ENCODE measurements around the gene RGPD8.
"Not testable (repeated sequence)": the region's sequence is repeated elsewhere in the genome, so short reads cannot be mapped to it uniquely, and the experiment has no call there.

The RGPD8 gene

DNA sequence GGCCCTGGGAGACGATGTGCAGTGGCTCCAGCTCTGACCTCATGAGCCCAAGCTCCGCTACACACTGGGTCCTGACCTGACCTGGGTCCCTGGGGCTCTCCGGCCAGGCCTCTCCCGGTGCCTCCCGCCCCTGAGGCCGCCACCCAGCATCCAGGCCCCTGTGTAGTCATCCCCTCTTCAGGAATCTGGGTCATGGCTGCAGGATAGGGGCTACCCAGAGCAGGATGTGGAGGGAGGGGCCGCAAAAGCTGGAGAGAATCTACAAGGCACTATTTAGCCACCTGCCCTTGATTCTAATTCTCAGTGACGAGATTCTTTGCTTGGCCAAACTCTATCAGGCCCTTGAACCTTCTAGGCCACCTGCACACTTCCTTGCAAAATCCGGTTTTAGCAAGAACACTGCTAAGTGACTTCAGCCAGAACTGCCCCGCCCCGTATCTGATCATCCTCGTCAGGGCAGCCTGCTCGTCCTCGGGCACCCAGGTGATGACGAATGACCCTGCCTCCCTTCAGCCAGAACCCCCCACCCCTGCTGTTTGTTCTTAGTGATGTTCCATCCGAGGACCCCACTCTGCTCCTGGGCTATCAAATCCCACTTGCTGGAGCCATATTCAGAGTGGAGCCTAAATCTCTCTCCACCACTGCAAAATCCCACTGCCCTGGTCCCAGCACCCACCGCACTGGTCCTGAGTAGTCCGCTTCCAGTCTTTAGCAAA lies 2.4 kb upstream of the RGPD8 start:
- not testable (repeated sequence) for DNase-seq (ENCODE audit: low read depth in 2 of 2)

DNA sequence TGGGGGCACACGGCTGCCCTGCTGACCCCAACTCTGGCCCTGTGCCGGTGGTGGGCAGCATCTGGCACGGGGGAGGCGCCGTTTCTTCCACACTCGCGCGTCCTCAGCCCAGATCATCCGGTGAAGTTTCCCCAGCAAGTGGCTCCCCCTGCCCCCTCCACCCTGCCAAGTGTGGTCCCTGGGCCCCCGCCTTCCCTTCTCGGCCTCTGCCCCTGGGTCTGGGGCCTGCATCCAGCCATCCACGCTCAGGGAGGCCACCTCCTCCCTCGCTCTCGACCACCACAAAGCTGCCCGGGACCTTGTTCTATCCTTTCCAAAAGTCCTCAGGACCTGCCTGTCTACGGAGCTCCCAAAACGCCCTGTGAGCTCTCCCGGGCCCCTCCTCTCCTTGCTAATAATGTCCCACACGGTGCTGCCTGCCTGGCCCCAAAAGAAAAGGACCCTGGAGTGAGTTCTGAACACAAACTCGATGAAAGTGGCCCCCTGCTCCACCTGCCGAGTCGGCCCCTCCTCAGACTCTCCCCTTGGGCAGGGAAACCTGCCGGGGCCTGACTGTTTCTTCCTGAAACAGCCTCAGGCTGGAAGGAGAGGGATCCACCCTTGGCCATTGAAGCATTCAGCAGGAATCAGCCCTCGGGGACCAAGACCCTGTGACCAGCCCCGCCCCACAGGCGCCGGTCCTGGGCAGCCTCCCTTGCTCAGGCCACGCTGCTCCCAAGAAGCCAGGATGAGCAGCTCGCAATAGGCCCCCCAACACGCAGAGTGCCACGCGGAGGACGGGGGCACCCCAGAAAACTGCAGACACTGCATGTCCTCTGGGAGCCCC lies 1.7 kb upstream of the RGPD8 start:
- DNase-seq (ENCODE audit: low read depth in 2 of 2), result not testable (repeated sequence)

DNA sequence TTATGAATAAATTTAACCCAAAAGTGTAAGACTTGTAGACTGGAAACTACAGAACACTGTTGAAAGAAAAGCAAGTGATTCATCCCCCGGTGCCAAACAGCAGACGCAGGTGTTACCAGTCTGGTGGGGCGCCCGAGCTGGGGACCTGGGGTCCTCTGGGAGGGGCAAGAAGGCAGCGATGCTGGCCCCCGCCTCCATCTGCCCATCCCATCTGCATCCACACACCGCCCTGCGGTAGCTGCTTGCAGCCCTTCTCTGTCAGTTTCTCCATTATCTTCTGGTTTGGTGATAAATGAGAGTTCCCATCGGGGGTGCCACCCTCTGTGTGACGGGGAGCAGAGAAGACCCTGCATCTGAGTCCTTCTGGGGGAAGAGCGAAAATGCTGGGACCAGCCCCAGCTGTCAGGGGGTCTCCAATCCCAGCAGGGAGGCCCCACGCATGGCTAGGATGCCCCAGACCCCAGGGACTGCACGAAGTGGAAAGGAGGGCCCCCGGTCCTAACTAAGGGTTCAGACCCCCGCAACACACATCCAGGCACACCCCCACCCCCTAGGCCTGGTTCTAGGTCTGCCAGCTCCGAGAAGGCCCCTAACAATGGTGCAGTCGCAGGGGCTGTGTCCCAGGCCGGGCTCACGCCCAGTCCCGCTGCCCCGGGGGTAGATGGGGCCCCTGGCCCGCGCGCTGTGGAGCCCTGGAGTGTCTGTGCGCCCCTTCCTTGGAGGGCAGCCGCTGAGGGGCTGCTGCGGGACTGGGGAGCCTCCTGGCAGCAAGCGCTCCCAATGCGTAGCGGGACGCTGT lies 686 bp upstream of the RGPD8 start:
- DNase-seq (ENCODE audit: low read depth in 2 of 2), result no peak

DNA sequence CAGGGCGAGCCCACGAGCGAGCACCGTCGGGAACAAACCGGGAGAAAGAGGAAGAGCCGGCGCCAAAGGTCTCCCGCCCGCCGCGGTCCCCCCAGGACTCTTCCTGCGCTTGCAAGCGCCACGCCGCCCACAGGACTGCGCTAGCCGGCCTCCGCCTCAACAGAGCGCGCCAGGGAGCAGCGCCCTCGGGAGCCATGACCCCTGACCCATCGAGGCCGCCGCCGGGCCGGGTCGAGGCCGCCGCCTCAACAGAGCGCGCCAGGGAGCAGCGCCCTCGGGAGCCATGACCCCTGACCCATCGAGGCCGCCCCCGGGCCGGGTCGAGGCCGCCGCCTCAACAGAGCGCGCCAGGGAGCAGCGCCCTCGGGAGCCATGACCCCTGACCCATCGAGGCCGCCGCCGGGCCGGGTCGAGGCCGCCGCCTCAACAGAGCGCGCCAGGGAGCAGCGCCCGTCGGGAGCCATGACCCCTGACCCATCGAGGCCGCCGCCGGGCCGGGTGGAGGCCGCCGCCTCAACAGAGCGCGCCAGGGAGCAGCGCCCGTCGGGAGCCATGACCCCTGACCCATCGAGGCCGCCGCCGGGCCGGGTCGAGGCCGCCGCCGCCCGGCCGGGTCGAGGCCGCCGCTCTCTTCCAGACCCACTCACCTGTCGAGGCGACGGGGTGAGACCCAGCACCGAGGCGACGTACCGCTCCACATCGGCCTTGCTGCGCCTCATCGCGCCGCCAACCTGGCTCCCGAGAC lies 538 bp downstream of the RGPD8 start:
- not testable (repeated sequence) for DNase-seq (ENCODE audit: low read depth in 2 of 2)

DNA sequence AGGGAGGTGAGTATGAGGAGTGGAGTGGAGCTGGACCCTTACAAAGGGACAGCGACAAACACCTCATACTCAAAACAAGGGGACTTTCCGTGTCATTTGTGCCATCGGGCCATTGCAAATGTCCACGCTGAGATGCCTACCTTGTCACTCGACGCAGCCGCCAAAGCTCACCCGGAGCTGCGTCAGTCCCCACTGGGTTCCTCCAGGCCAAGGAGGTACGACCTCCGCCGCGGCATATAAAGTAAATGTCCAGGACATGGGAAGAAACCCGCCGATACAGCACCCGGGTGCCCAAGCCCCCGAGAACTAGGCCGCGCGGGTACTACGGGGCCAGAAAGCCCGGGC lies 1.1 kb downstream of the RGPD8 start:
- DNase-seq (ENCODE audit: low read depth in 2 of 2), result not testable (repeated sequence)

DNA sequence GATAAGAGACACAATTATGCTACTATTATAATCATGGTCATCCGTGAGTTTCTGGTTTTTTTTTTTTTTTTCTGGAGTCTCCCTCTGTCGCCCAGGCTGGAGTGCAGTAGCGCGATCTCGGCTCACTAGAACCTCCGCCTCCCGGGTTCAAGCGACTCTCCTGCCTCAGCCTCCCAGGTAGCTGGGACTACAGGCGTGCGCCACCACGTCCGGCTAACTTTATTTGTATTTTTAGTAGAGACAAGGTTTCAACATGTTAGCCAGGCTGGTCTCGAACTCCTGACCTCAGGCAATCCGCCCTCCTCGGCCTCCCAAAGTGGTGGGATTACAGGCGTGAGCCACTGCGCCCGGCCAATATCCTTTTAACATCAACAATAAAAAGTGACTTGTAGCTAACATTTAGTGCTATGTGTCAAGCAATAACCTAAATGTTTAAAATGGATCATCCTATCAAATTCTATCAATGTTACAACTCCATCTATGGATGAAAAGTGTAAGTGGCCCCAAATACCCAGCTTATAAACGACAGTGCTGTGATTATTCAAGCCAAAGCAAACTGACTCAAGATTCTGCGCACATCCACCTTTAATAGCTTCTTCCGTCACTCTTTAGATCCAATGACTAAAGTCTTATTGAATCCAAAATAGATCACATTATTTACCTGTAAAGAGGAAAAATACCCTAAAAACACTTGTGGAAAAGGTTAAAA lies 1.7 kb downstream of the RGPD8 start:
- DNase-seq (ENCODE audit: low read depth in 2 of 2), result not testable (repeated sequence)

DNA sequence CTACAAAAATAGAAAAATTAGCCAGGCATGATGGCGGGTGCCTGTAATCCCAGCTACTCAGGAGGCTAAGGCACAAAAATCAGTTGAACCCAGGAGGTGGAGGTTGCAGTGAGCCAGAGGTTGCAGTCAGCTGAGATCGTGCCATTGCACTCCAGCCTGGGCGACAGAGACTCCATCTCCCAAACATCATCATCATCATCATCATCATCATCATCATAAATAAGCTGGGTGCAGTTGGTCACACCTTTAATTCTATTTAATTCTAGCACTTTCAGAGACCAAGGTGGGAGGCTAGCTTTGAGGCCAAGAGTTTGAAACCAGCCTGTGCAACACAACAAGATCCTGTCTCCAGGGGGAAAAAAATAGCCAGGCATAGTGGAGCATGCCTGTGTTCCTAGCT lies 8.9 kb downstream of the RGPD8 start:
- DNase-seq (ENCODE audit: low read depth in 2 of 2), result not testable (repeated sequence)

DNA sequence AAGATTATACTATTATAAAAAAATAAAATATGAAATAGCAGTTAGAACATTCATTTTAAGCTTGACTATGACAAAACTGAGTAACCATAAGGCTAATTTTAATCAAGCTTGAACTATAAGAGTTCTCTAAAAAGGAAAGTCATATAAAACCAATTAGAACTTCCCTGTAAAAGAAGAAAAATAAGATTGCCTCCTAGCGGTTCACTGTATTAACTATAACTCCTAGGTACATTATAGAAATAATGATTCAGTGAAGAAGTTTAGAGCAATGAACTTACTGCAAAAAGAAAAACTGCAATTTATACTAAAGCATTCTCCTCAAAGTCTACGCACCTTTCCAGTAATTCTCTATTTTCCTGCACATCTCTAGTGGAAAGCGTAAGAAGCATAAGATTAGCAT lies 16.6 kb downstream of the RGPD8 start:
- not testable (repeated sequence) for DNase-seq (ENCODE audit: low read depth in 2 of 2)

DNA sequence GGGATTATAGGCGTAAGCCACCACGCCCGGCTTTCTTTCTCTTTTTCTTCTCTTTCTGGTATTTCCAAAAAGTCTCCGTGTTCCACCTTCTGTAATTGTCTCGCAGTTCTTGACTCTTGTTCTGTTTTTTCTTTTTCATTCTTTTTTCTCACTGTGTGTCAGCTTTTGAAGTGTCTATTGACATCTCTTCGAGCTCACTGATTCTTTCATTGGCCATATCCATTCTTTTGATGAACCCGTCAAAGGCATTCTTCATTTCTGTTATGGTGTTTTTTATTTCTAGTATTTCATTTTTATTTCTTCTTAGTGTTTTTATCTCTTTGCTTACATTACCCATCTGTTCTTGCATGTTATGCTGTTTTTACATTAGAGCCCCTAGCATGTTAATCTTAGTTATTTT lies 73.4 kb downstream of the RGPD8 start:
- not testable (repeated sequence) for DNase-seq (ENCODE audit: low read depth in 2 of 2)

DNA sequence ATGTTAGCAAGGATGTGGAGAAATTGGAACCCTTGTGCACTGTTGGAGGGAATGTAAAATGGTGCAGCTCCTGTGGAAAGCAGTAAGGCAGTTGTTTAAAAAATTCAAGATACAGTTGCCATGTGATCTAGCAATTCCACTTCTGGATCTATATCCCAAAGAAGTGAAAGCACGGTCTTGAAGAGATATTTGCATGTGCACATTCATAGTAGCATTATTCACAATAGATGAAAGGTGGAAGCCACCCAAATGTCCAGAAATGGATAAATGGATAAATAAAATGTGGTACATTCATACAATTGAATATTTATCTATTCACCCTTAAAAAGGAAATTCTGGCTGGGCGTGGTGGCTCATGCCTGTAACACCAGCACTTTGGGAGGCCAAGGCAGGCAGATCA lies 79.1 kb downstream of the RGPD8 start:
- not testable (repeated sequence) for DNase-seq (ENCODE audit: low read depth in 2 of 2)

DNA sequence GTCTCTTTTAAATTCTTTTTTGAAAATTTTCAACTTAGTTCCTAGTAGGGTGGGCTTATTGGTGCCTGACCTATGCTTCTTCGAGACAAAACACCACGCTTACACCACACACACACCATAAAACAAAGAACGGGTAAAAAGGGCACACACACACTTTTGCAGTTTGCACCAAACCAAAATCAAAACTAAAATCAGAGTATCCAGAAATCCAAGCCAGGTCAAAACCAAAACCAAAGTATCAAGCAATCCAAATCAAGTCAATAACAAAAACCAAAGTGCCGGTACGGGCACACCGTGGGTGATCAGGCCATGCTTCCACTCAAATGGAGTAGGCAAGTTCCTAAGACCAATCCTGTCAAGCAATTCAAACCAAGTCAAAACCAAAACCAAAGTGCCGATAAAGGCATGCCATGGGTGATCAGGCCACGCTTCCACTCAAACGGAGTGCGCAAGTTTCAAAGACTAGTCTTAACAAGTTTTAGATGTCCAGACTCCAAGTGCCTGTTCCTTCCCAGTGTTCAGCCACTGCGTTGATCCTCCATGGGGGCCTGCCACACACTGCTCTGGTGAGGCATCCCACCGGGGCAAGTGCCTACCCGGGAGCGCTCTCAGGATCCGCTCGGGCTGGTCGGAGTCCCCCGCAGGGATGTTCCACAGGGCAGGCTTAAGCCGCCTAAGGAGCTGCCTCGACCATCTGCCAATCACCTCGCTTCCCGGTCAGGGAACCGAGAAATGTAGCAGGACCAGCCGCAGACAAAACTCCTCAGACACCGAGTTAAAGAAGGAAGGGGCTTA lies 80.4 kb downstream of the RGPD8 start:
- not testable (repeated sequence) for DNase-seq (ENCODE audit: low read depth in 2 of 2)

DNA sequence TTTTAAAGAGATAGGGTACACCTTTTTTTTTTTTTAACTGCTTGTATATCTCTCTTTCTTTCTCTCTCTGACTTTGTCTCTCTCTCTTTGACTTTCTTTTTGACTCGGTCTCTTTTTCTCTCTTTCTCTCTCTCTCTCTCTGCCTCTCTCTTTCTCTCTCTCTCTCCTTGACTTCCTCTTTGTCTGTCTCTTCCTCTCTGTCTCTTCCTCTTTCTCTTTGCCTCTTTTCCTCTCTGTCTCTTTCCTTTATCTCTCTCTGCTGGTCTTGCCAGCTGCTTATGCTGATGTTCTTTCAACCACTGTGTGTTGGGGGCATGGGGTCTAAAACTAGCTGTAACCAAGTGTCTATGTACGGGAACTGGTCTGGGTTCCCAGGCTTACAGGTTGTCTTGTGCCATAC lies 81.2 kb downstream of the RGPD8 start:
- DNase-seq (ENCODE audit: low read depth in 2 of 2), result not testable (repeated sequence)

DNA sequence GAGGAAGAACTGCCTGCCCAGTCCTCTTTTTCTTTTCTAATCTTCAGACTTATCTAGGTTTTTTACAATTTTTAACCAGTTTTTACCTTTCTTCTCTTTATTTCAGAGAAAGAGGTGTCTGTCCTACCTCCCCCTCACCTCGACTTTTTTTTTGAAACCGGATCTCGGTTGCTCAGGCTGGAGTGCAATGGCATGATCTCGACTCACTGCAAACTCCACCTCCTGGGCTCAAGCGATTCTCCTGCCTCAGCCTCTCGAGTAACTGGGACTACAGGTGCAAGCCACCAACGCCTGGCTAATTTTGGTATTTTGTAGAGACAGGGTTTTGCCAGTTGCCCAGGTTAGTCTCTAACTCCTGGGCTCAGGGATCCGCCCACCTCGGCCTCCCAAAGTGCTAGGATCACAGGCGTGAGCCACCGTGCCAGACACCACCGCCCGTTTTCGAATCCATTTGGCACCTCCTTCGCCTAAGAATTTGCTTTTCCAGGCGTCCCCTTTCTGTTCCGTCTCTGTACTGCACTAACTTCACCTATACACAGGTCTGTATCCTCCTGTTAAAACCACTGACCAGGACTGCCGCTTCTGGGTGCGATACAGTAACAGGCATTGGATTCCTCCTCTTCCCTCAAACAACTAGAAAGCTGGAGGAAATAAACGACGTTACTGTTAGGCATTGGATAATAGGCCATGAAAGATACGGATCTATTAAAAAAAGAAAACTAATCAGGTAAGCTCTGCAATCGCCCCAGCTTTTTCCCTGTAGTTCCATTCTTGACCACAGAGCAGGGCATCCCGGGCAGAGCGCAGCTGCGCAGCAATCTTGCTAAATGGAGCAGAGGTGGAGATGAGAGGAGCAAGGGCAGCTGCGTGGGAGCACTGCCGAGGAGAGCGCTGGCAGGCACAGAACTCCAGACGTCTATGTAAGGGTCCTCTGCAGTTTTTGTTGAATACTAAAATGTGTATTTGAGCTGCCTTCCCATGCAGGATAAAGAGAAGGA lies 88.1 kb downstream of the RGPD8 start:
- DNase-seq (ENCODE audit: low read depth in 2 of 2), result no peak

DNA sequence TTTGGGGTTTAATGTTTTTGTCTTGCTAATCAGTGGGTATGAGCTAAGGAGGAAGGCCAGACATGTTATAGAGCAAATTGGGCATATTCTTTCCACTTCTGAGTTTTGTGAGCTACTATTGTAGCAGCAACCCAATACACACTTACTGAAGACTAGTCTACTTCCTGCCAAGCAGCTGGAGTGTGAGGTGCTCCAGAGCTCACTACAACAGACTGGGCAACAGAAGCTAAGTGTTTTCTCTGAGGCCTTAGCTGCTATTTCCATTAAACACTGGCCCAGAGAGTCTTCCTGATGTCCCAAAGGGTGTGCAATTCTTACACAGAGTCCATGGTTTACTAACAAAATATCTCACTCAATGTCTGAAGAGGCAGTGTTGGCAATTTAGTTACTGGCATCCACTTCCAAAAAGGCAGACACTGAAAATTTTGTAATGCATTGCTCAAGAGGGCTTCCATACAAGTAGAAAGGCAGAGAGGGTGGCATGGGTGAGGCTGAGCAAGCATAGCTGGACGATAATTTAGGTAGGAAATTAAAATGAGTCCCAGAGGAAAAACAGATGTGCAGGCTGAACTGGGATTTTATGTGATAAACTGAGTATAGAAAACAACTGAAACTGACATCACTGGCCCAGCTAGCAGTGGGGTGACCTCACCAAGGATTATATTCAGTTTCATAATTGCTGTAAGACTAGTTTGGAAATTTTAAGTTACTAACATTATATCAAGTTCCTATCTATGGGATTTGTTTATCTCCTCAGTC lies 89.4 kb downstream of the RGPD8 start:
- no peak for DNase-seq (ENCODE audit: low read depth in 2 of 2)

DNA sequence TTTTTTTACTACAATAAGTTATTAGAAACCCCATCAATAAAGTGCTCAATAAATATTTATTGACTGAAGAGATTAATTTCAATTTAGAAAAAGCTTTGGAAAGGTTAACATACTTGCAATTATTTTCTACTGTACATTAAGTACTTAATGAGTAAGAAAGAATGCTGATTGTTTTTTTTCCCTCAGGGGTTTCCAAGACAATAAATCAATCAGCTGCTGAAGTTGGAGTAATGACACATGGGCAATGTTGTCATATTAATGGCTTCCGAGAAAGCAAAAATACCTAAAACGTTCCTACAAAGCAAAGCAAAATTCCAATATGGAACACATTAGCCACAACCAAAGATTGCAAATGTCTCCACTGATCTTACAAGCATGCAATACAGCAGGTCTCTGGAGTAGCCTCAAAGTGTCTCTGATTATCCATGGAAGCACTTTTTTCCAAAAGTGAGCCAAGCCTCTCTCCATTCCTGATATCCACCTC lies 91.3 kb downstream of the RGPD8 start:
- DNase-seq (ENCODE audit: low read depth in 2 of 2), result no peak

DNA sequence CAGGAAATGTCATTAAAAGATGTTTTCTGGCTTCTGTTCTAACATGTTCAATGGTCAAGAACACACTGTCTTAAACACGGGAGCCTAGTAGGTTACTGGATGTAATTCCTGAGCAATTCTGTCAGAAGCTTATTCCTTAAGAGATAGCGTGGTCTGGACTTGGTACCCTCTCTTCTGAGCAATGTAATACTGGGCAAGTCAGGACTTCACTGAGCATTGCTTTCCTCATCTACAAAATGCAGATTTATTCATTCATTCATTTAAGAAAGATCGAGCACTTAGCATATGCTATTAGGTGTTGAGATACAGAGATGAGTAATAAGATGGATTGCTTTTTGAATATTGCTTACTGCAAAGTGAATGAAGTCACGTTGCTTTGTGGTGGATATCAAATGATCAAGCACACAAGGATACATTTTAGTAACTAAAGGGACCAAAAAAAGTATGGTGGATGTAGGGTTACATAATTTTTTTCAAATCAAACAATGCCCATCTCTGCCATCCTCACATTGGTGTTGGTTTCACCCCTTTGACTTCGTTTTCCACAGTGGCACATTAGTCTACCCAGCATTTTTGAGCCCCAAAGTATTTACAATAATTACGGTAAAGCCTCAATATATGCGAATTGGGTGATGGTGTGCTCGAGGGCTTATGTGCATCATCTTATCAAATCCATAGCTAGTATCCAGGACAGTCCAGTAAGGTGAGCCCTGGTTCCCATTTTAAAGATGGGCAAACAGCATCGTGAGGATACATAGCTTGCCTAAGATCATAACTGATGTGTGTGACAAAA lies 92.8 kb downstream of the RGPD8 start:
- no peak for DNase-seq (ENCODE audit: low read depth in 2 of 2)

DNA sequence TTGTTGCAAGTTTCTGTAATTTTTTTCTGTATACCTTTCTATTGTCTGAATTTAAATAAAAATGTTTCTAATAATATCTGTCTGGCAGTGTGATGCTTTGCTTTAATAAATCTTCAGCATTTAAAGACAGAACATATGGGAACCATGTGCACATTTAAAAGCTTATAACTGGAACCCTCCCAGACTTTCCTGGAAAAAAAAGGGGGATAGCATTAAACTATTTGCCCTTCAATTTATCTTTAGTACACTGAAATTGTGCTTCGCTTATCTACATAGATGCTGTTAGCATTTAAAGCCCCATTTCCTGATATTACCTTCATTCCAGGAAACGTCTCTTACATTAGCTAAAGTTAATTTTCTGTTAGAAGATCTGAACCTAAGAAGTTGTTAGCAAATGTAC lies 93.5 kb downstream of the RGPD8 start:
- DNase-seq (ENCODE audit: low read depth in 2 of 2), result no peak

Measured in stimulated activated CD8-positive, alpha-beta memory T cell treated with anti-CD3 and anti-CD28 coated beads, Interleukin-2, amount 100 ng/mL, for 1 hour (primary cell).